Uterus (tissue), 2 donors: ENCODE data around the gene KIRREL3.

Experiments
- CTCF ChIP-seq, 4 experiments: fragments of 200-600 bp in 2 of 4; fragments of 450-650 bp in 2 of 4; sonication (generic) in 2 of 4; IDR thresholded peaks; one replicate each; pipeline ENCODE4 v1.5.1; 2016 to 2019; ENCODE audit warnings: antibody characterized with exemption in 4 of 4, mild to moderate bottlenecking in 2 of 4, moderate library complexity in 1 of 4
- POLR2A ChIP-seq, 2 donors: fragments of 450-650 bp; IDR thresholded peaks; one replicate each; pipeline ENCODE4 v1.6.1; 2016; ENCODE audit warnings: antibody characterized with exemption in 2 of 2, mild to moderate bottlenecking in 1 of 2, moderate library complexity in 1 of 2

GRCh38 chr11:126450806-126451205 lies 549.8 kb downstream of the KIRREL3 start:
- TF ChIP-seq POLR2A (IDR thresholded peaks at IDR 0.05) (no peak), CTCF (IDR thresholded peaks at IDR 0.05) (no peak)
